T-helper 1 cell treated with Interleukin-12 subunit alpha and Interleukin-12 subunit beta and Interleukin-4 antibody, amounts not matched to agents 30 μg/mL and 1 μg/mL, for 36 hours (primary cell): ENCODE data around the gene ASXL3.

Experiments used
- H3K27ac Mint-ChIP-seq: one replicate; pipeline ENCODE4 v1.8.0; 2021; ENCODE audit warnings: mild to moderate bottlenecking, mixed read lengths
- H3K27me3 Mint-ChIP-seq: one replicate; pipeline ENCODE4 v1.8.0; 2021; ENCODE audit warnings: low read depth, mixed read lengths
- H3K36me3 Mint-ChIP-seq: one replicate; pipeline ENCODE4 v1.8.0; 2021; ENCODE audit warnings: low read depth, mixed read lengths
- H3K4me1 Mint-ChIP-seq: one replicate; pipeline ENCODE4 v1.8.0; 2021; ENCODE audit warnings: low read depth, mixed read lengths
- H3K4me3 Mint-ChIP-seq: one replicate; pipeline ENCODE4 v1.8.0; 2021; ENCODE audit warnings: mild to moderate bottlenecking, moderate library complexity, mixed read lengths
- H3K9me3 Mint-ChIP-seq: one replicate; pipeline ENCODE4 v1.8.0; 2021; ENCODE audit warnings: mixed read lengths

The ASXL3 gene

DNA sequence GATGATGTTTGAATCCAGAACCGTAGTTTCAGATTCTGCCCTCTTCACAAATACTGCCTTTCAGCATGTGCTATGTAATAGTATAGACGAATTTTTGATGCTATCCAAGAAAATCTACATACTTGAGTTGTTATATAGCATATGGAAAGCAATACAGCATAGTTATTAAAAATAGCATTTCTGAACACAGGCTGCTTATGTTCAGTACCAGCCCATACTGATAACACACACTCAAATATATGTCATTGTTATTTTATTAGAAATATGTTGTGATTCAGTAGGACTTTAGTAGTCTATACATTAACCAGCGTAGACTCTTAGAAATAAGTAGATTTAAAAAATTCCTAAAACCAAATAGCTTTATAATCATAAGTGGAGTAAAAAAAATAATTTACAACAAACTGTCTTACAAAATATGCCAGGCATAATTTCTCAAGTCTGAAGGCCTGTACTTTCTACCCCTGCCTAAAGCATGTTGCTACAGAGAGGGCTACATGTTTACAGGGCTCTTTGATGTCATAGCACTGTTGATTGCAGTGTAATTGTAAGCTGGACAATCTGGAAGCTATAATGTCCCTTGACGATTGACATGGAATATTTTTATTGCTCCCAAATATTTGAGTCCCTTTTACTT, 86.3 kb downstream of the ASXL3 start:
- Mint-ChIP-seq H3K4me1 (no peaks in the 10 kb centered on the region), H3K27ac (no peak overlapping the region), H3K36me3 (no peaks in the 10 kb centered on the region), H3K9me3 (no peaks in the 10 kb centered on the region), H3K4me3 (no peak overlapping the region), H3K27me3 (no peaks in the 10 kb centered on the region)

DNA sequence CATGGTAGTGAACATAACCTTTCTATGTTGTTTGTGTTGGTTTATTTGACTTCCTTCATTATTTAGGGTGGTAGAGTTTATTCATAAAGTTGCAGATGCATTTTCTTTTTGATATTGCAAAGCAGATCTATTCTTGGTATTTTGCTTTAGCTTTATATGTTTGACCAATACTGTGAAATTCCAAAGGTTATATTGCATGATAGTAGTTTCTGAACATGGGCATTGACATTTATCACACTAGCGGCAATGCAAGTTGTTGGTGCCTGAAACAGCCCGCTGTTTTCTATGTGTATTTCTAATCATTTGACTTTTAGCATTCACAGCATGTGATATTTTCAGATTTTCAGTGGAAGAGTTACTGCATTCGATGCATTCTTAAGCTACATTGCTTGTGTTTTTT, 87.2 kb downstream of the ASXL3 start:
- H3K4me3 Mint-ChIP-seq = no peak overlapping the region
- H3K27me3 Mint-ChIP-seq = no peaks in the 10 kb centered on the region
- H3K27ac Mint-ChIP-seq = no peak overlapping the region
- H3K36me3 Mint-ChIP-seq = no peaks in the 10 kb centered on the region
- no peaks in the 10 kb centered on the region for H3K9me3 Mint-ChIP-seq
- H3K4me1 Mint-ChIP-seq = no peaks in the 10 kb centered on the region

DNA sequence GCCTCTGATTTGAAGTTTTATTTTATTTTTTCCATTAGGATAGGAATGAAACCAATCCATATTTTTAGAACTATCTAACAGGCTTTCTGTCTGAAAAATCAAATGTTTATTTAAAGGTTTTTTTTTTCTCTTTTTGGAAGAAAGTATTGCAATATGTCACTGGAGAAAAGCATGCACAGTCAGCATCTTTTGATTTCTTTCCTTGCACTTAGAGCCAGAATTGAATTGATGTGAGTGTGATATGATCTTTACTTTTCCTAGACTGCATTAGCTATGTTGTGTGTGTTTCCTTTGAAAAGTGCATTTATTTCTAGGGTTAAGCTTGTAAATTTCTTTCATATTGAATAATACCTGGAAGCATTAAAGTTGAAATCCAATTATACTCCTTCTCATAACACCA, 87.6 kb downstream of the ASXL3 start:
- Mint-ChIP-seq H3K36me3 (no peaks in the 10 kb centered on the region), H3K27ac (no peak overlapping the region), H3K4me1 (no peaks in the 10 kb centered on the region), H3K4me3 (no peak overlapping the region), H3K9me3 (no peaks in the 10 kb centered on the region), H3K27me3 (no peaks in the 10 kb centered on the region)

DNA sequence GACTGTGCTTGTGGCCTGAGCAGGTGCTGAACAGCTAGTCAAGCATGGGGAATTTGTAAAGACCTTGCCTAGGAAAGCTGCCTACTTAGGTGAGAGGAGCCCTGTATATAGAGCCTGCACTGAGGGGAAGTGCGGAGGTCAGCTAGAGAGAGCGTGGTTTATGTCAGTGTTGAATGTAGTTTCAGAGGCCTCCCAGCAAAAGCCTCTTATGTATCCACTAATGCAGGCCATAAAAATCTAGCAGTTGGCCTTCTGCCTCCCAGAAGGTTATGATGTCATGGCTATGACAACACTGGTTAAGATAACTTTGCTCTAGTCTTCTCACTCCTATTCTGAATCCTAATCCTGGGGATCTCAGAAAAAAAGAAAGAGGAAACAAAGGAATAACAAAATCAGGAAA, 88.9 kb downstream of the ASXL3 start:
- no peak overlapping the region for H3K4me3 Mint-ChIP-seq
- H3K4me1 Mint-ChIP-seq = no peaks in the 10 kb centered on the region
- peaks cover under 1% of the 10 kb centered on the region for H3K9me3 Mint-ChIP-seq
- no peak overlapping the region for H3K27ac Mint-ChIP-seq
- no peaks in the 10 kb centered on the region for H3K27me3 Mint-ChIP-seq
- no peaks in the 10 kb centered on the region for H3K36me3 Mint-ChIP-seq

- peaks cover 4% of the 10 kb centered on the region for H3K9me3 Mint-ChIP-seq
- no peak overlapping the region for H3K27ac Mint-ChIP-seq
- no peaks in the 10 kb centered on the region for H3K27me3 Mint-ChIP-seq
- H3K36me3 Mint-ChIP-seq = no peaks in the 10 kb centered on the region
- H3K4me3 Mint-ChIP-seq = no peak overlapping the region
- no peaks in the 10 kb centered on the region for H3K4me1 Mint-ChIP-seq
Observed at GRCh38 chr18:33669589-33669988, 91.6 kb downstream of the ASXL3 start.

DNA sequence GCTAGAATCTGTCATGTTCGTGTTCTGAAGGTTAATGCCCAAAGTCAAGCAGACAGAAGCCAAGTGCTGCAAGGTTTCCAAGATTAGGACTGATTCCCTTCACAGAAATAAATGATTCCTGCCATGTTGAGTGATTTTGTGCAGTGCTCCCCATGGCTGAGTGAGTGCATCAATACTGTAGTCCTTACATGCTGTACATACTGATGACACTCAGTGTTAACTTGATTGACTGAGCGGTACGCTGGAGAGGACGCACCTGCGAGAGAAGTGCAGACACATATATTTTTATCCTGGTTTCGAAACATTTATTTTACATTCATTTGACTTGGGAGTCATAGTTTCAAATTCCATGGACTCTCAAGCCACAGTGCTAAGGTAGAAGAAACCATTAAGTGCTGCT, 92.0 kb downstream of the ASXL3 start:
- H3K27me3 Mint-ChIP-seq = no peaks in the 10 kb centered on the region
- no peak overlapping the region for H3K4me3 Mint-ChIP-seq
- peaks cover 8% of the 10 kb centered on the region for H3K9me3 Mint-ChIP-seq
- no peaks in the 10 kb centered on the region for H3K4me1 Mint-ChIP-seq
- H3K27ac Mint-ChIP-seq = no peak overlapping the region
- no peaks in the 10 kb centered on the region for H3K36me3 Mint-ChIP-seq

GRCh38 chr18:33673689-33674088, 95.7 kb downstream of the ASXL3 start:
- Mint-ChIP-seq H3K27me3 (no peaks in the 10 kb centered on the region), H3K9me3 (peaks cover 11% of the 10 kb centered on the region)

GRCh38 chr18:33676593-33676992, 98.6 kb downstream of the ASXL3 start:
- Mint-ChIP-seq H3K9me3 (peaks cover 11% of the 10 kb centered on the region), H3K36me3 (no peaks in the 10 kb centered on the region), H3K4me1 (no peaks in the 10 kb centered on the region), H3K27me3 (no peaks in the 10 kb centered on the region), H3K27ac (no peak overlapping the region), H3K4me3 (no peak overlapping the region)

More at GRCh38 chr18:33673689-33674088, 95.7 kb downstream of the ASXL3 start:
- H3K36me3 Mint-ChIP-seq = no peaks in the 10 kb centered on the region
- H3K27ac Mint-ChIP-seq = no peak overlapping the region
- H3K4me3 Mint-ChIP-seq = no peak overlapping the region
- no peaks in the 10 kb centered on the region for H3K4me1 Mint-ChIP-seq

DNA sequence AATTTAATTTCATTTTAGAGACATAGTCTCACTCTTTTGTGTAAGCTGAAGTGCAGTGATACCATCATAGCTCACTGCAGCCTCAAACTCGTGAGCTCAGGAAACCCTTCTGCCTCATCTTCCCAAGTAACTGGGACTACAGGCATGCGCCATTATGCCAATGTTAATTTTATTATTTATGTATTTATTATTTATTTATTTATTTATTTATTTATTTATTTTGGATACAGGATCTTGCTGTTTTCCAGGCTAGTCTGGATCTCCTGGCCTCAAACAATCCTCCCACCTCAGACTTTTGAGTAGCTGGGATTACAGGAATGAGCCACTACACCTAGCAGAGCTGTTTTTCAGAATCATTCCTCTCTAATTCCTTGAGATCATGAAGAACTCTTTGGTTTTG, 99.9 kb downstream of the ASXL3 start:
- Mint-ChIP-seq H3K4me1 (no peaks in the 10 kb centered on the region), H3K36me3 (no peaks in the 10 kb centered on the region), H3K9me3 (peaks cover 6% of the 10 kb centered on the region), H3K4me3 (no peak overlapping the region), H3K27ac (no peak overlapping the region), H3K27me3 (no peaks in the 10 kb centered on the region)

DNA sequence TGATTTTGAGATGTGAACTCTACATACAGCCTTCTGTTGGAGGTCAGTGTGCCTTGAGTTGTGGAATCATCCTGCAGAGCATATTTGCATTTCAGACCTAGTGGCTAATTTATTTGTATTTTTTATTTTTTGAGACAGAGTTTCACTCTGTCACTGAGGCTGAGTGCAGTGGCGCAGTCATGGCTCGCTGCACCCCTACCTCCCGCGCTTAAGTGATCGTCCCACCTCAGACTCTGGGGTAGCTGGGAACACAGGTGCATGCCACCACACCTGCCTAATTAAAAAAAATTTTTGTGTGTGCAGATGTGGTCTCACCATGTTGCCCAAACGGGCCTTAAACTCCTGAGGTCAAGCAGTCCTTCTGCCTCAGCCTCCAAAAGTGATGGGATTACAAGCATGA, 104.4 kb downstream of the ASXL3 start:
- H3K27ac Mint-ChIP-seq = no peak overlapping the region
- H3K27me3 Mint-ChIP-seq = no peaks in the 10 kb centered on the region
- H3K4me3 Mint-ChIP-seq = no peak overlapping the region
- peaks cover 1% of the 10 kb centered on the region for H3K36me3 Mint-ChIP-seq
- H3K4me1 Mint-ChIP-seq = no peaks in the 10 kb centered on the region
- peaks cover 9% of the 10 kb centered on the region for H3K9me3 Mint-ChIP-seq

- H3K4me1 Mint-ChIP-seq = no peaks in the 10 kb centered on the region
Observed at GRCh38 chr18:33694593-33694992, 116.6 kb downstream of the ASXL3 start.

GRCh38 chr18:33696332-33697162, 118.5 kb downstream of the ASXL3 start:
- Mint-ChIP-seq H3K27ac (no peak overlapping the region), H3K9me3 (no peaks in the 10 kb centered on the region), H3K36me3 (no peaks in the 10 kb centered on the region), H3K4me3 (no peak overlapping the region), H3K27me3 (no peaks in the 10 kb centered on the region), H3K4me1 (no peaks in the 10 kb centered on the region)

More at GRCh38 chr18:33694593-33694992, 116.6 kb downstream of the ASXL3 start:
- Mint-ChIP-seq H3K9me3 (peaks cover 10% of the 10 kb centered on the region), H3K27me3 (no peaks in the 10 kb centered on the region), H3K36me3 (no peaks in the 10 kb centered on the region), H3K27ac (no peak overlapping the region), H3K4me3 (no peak overlapping the region)

DNA sequence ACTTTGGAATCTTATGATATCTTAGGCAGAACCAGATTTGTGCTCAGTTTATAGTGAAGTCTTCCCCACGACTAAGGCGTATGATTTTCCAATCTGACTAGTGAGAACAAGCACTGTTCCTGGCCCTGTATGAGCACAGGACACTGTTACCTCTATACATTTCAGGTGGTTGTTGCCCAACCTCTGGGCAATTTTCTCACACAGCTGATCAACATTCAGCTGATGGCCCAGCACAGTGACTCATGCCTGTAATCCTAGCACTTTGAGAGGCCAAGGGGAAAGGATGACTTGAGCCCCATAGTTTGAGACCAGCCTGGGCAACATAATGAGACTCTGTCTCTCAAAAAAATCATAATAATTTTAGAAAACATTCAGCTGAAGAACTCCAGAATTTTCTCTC, 119.5 kb downstream of the ASXL3 start:
- no peaks in the 10 kb centered on the region for H3K4me1 Mint-ChIP-seq
- H3K9me3 Mint-ChIP-seq = no peaks in the 10 kb centered on the region
- no peaks in the 10 kb centered on the region for H3K36me3 Mint-ChIP-seq
- no peaks in the 10 kb centered on the region for H3K27me3 Mint-ChIP-seq
- H3K27ac Mint-ChIP-seq = no peak overlapping the region
- no peak overlapping the region for H3K4me3 Mint-ChIP-seq

GRCh38 chr18:33699372-33699771, 121.4 kb downstream of the ASXL3 start:
- Mint-ChIP-seq H3K4me3 (no peak overlapping the region), H3K27ac (no peak overlapping the region), H3K36me3 (no peaks in the 10 kb centered on the region), H3K27me3 (no peaks in the 10 kb centered on the region), H3K4me1 (no peaks in the 10 kb centered on the region), H3K9me3 (no peaks in the 10 kb centered on the region)

GRCh38 chr18:33700513-33700976, 122.5 kb downstream of the ASXL3 start:
- H3K9me3 Mint-ChIP-seq = no peaks in the 10 kb centered on the region
- no peak overlapping the region for H3K4me3 Mint-ChIP-seq
- no peaks in the 10 kb centered on the region for H3K27me3 Mint-ChIP-seq
- H3K36me3 Mint-ChIP-seq = no peaks in the 10 kb centered on the region
- H3K4me1 Mint-ChIP-seq = no peaks in the 10 kb centered on the region
- no peak overlapping the region for H3K27ac Mint-ChIP-seq
